Measurements from ENCODE around the gene NFIC.
"Not testable (repeated sequence)": the region's sequence is repeated elsewhere in the genome, so short reads cannot be mapped to it uniquely, and the experiment has no call there.

NFIC gene

DNA sequence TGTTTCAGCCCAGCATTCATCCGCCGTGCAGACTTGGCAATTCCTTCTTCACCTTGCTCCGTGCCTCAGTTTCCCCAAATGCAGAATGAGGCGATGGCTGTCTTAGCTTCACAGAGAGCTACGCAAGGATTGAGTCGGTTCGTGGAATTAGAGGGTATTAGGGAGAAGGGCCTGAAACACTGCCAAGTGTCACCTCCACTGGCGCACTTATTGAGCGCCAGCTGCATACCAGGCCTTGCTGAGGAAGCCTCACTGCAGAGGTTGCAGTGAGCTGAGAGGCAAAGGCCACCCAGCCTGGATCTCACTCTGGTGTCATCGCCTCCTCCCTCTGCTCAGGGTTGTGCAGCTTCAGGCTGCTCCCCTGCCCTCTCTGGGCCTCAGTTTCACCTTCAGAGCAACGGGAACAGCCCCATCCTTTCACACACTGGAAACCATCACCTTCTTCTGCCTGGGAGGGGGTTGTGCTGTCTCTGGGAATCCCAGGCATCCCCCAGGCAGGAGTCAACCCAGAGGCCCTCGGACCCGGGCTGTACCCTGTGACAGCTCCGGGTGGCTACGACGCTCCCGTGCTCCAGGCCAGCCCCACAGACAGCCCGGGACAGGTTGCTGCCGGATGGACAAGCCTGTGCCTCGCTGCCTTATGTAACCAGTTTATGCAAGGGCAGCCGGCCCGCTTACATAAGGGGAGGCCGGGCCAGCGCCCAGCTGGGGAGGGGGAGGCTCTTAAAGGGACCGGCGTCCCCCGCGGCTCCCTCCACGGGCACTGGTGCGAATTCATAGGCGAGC is 31.9 kb downstream of the NFIC start:
- no peak overlapping the region for H3K9ac ChIP-seq (ENCODE audit: low read length)

DNA sequence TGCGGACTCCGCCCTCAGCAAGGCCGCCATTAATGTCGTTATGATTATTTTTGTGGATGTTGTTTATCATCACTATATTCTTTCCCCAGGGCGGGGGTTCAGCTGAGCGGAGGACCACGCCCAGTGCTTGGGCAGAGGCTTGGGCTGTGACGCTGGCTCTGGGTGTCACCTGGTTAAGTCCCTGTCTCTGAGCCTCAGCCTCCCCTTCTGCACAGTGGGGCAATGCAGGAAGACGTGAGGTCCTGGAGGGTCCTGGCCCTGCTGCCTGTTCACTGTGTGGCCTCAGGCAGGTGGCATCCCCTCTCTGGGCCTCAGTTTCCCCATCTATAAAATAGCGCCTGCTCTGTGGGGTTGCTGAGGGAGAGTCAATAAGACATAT is 32.5 kb downstream of the NFIC start:
- Histone ChIP-seq H3K4me1 (ENCODE audit: low read length) (no peaks in the 10 kb centered on the region), H4K20me1 (ENCODE audit: insufficient read depth, low read length) (no peaks in the 10 kb centered on the region), H3K4me3 (ENCODE audit: low read length) (no peak overlapping the region), H3F3A (ENCODE audit: insufficient read depth, low read length) (no peaks in the 10 kb centered on the region), H3K27me3 (replicated peaks; ENCODE audit: insufficient read depth, low read length) (peaks cover 99% of the 10 kb centered on the region), H3K79me2 (ENCODE audit: low read length) (no peaks in the 10 kb centered on the region), H2AFZ (ENCODE audit: low read length) (no peak overlapping the region), H3K9ac (ENCODE audit: low read length) (no peak overlapping the region), H3K4me2 (ENCODE audit: low read depth, low read length) (no peak overlapping the region), H3K36me3 (replicated peaks; ENCODE audit: insufficient read depth, low read length) (no peaks in the 10 kb centered on the region), H3K9me3 (replicated peaks; ENCODE audit: insufficient read depth, low read length) (no peaks in the 10 kb centered on the region), H3K9me2 (replicated peaks; ENCODE audit: insufficient read depth, low read length) (no peaks in the 10 kb centered on the region), H3K27ac (ENCODE audit: low read length) (no peak overlapping the region)
- TF ChIP-seq, protein P1, sequence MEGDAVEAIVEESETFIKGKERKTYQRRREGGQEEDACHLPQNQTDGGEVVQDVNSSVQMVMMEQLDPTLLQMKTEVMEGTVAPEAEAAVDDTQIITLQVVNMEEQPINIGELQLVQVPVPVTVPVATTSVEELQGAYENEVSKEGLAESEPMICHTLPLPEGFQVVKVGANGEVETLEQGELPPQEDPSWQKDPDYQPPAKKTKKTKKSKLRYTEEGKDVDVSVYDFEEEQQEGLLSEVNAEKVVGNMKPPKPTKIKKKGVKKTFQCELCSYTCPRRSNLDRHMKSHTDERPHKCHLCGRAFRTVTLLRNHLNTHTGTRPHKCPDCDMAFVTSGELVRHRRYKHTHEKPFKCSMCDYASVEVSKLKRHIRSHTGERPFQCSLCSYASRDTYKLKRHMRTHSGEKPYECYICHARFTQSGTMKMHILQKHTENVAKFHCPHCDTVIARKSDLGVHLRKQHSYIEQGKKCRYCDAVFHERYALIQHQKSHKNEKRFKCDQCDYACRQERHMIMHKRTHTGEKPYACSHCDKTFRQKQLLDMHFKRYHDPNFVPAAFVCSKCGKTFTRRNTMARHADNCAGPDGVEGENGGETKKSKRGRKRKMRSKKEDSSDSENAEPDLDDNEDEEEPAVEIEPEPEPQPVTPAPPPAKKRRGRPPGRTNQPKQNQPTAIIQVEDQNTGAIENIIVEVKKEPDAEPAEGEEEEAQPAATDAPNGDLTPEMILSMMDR (IDR thresholded peaks at IDR 0.05; ENCODE audit: low read length) = no peak
- TF ChIP-seq EZH2 (optimal IDR thresholded peaks at IDR 0.05; ENCODE audit: low read depth, low read length) (no peak), EZH2phosphoT487 (IDR thresholded peaks at IDR 0.05; ENCODE audit: low read length) (no peak)
- no peak for DNase-seq

More for the DNA sequence above, 31.9 kb downstream of the NFIC start:
- peaks cover 99% of the 10 kb centered on the region for H3K27me3 ChIP-seq (replicated peaks; ENCODE audit: insufficient read depth, low read length)
- no peak overlapping the region for H2AFZ ChIP-seq (ENCODE audit: low read length)
- H3K27ac ChIP-seq (ENCODE audit: low read length) = no peak overlapping the region
- H3K9me2 ChIP-seq (replicated peaks; ENCODE audit: insufficient read depth, low read length) = no peaks in the 10 kb centered on the region
- no peak for DNase-seq
- TF ChIP-seq, protein P1 (IDR thresholded peaks at IDR 0.05; ENCODE audit: low read length) = no peak
- no peak for TF ChIP-seq EZH2phosphoT487 (IDR thresholded peaks at IDR 0.05; ENCODE audit: low read length)
- TF ChIP-seq EZH2 (optimal IDR thresholded peaks at IDR 0.05; ENCODE audit: low read depth, low read length) = no peak
- no peak overlapping the region for H3K4me3 ChIP-seq (ENCODE audit: low read length)
- no peaks in the 10 kb centered on the region for H3K9me3 ChIP-seq (replicated peaks; ENCODE audit: insufficient read depth, low read length)
- no peak overlapping the region for H3K4me2 ChIP-seq (ENCODE audit: low read depth, low read length)
- H3K36me3 ChIP-seq (replicated peaks; ENCODE audit: insufficient read depth, low read length) = no peaks in the 10 kb centered on the region
- H3K79me2 ChIP-seq (ENCODE audit: low read length) = no peaks in the 10 kb centered on the region
- H3F3A ChIP-seq (ENCODE audit: insufficient read depth, low read length) = no peaks in the 10 kb centered on the region
- H4K20me1 ChIP-seq (ENCODE audit: insufficient read depth, low read length) = no peaks in the 10 kb centered on the region
- no peaks in the 10 kb centered on the region for H3K4me1 ChIP-seq (ENCODE audit: low read length)

DNA sequence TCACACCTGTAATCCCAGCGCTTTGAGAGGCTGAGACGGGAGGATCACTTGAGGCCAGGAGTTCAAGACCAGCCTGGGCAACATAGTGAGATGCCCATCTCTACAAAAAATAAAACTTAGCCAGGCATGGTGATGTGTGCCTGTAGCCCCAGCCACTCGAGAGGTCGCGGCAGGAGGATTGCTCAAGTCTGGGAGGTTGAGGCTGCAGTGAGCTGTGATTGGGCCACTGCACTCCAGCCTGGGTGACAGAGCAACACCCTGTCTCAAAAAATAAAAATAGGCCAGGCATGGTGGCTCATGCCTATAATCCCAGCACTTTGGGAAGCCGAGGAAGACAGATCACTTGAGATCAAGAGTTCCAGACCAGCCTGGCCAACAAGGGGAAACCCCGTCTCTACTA is 32.9 kb downstream of the NFIC start:
- DNase-seq; H3K4me3 ChIP-seq (ENCODE audit: low read length); H3K4me2 ChIP-seq (ENCODE audit: low read depth, low read length); H3K27ac ChIP-seq (ENCODE audit: low read length); H3K9me3 ChIP-seq (replicated peaks; ENCODE audit: insufficient read depth, low read length); H3K9me2 ChIP-seq (replicated peaks; ENCODE audit: insufficient read depth, low read length); H2AFZ ChIP-seq (ENCODE audit: low read length); H3K36me3 ChIP-seq (replicated peaks; ENCODE audit: insufficient read depth, low read length); H3F3A ChIP-seq (ENCODE audit: insufficient read depth, low read length); H3K4me1 ChIP-seq (ENCODE audit: low read length); H3K79me2 ChIP-seq (ENCODE audit: low read length); H4K20me1 ChIP-seq (ENCODE audit: insufficient read depth, low read length); H3K9ac ChIP-seq (ENCODE audit: low read length): not testable (repeated sequence)
- peaks cover 99% of the 10 kb centered on the region for H3K27me3 ChIP-seq (replicated peaks; ENCODE audit: insufficient read depth, low read length)

DNA sequence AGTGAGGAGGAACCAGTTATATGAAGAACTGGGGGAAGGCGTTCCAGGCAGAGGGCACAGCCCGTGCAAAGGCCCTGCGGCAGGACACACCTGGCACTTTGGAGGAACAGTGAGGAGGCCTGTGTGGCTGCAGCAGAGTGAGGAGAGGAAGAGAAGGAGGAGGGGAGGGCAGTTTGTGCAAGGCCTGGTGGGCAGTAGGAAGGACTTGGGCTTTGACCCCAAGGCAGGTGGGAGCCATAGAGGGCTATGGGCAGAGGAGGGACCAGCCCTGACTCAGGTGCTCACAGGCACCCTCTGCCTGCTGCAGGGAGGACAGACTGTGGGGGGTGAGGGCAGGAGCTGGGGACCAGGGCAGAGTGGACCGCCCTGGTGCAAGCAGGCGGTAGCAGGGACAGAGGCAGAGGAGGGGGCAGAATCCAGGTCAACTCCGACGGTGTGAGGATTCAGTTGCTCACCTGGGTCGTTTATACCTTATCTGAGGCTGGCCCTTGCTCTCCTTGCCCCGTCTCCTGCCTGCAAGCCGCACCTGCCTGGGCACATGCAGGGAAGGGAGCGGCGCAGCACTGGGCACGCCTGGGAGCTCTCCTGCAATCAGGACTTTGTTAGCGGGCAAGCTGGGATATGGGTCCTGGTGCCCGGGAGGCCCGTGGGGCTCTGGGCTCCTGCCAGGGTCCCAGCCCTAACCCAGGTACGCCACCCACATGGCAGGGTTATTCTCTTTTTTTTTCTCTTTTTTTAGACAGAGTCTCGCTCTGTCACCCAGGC is 34.8 kb downstream of the NFIC start:
- Histone ChIP-seq H3K4me3 (ENCODE audit: low read length) (no peak overlapping the region), H3K27me3 (replicated peaks; ENCODE audit: insufficient read depth, low read length) (peaks cover 97% of the 10 kb centered on the region), H3K27ac (ENCODE audit: low read length) (no peak overlapping the region), H2AFZ (ENCODE audit: low read length) (no peak overlapping the region), H3K9me3 (replicated peaks; ENCODE audit: insufficient read depth, low read length) (no peaks in the 10 kb centered on the region), H3K9me2 (replicated peaks; ENCODE audit: insufficient read depth, low read length) (no peaks in the 10 kb centered on the region), H3K9ac (ENCODE audit: low read length) (no peak overlapping the region), H3K4me1 (ENCODE audit: low read length) (no peaks in the 10 kb centered on the region), H3F3A (ENCODE audit: insufficient read depth, low read length) (no peaks in the 10 kb centered on the region), H3K4me2 (ENCODE audit: low read depth, low read length) (no peak overlapping the region), H3K79me2 (ENCODE audit: low read length) (no peaks in the 10 kb centered on the region), H3K36me3 (replicated peaks; ENCODE audit: insufficient read depth, low read length) (no peaks in the 10 kb centered on the region), H4K20me1 (ENCODE audit: insufficient read depth, low read length) (no peaks in the 10 kb centered on the region)
- no peak for DNase-seq
- TF ChIP-seq, protein P1 (IDR thresholded peaks at IDR 0.05; ENCODE audit: low read length) = no peak

Data from MM.1S (cell line).